ENCODE measurements around the gene MTG1.

MTG1 gene

GRCh38 chr10:133394064-133394663, at the start of gene MTG1:
MTG1 (plus strand) TSS chr10:133394157; CDS start chr10:133394221, 64 bp downstream.
- DNase-seq: peak; percentile 98

- DNase-seq: no peak
Observed at GRCh38 chr10:133344236-133344635, 49.7 kb upstream of the MTG1 start.

- DNase-seq: no peak
Observed at GRCh38 chr10:133346413-133346812, 47.5 kb upstream of the MTG1 start.

- DNase-seq: no peak
Observed at GRCh38 chr10:133347710-133348517, 46.0 kb upstream of the MTG1 start.

GRCh38 chr10:133349160-133349568, 44.8 kb upstream of the MTG1 start:
- DNase-seq: no peak

GRCh38 chr10:133349577-133350011, 44.4 kb upstream of the MTG1 start:
- DNase-seq: no peak

- DNase-seq: no peak
Observed at GRCh38 chr10:133350283-133350949, 43.5 kb upstream of the MTG1 start.

GRCh38 chr10:133350950-133351329, 43.0 kb upstream of the MTG1 start:
- DNase-seq: no peak

- DNase-seq: no peak
Observed at GRCh38 chr10:133351408-133352318, 42.3 kb upstream of the MTG1 start.

- no peak for DNase-seq
Observed at GRCh38 chr10:133353202-133353959, 40.6 kb upstream of the MTG1 start.

- DNase-seq: no peak
Observed at GRCh38 chr10:133353988-133354605, 39.9 kb upstream of the MTG1 start.

GRCh38 chr10:133354672-133355240, 39.2 kb upstream of the MTG1 start:
- no peak for DNase-seq

GRCh38 chr10:133355266-133355665, 38.7 kb upstream of the MTG1 start:
- DNase-seq: no peak

- no peak for DNase-seq
Observed at GRCh38 chr10:133355991-133356390, 38.0 kb upstream of the MTG1 start.

GRCh38 chr10:133356549-133357284, 37.2 kb upstream of the MTG1 start:
- no peak for DNase-seq

- peak; percentile 76 for DNase-seq
Observed at GRCh38 chr10:133357285-133358161, 36.4 kb upstream of the MTG1 start, which contains the start of gene FUOM. FUOM (minus strand) TSS chr10:133358019; CDS start chr10:133358007, 12 bp downstream.

GRCh38 chr10:133358162-133358924, 35.6 kb upstream of the MTG1 start:
- no peak for DNase-seq

- no peak for DNase-seq
Observed at GRCh38 chr10:133358925-133359310, 35.0 kb upstream of the MTG1 start.

Data from activated CD4-positive, CD25-positive, alpha-beta regulatory T cell treated with anti-CD3 and anti-CD28 coated beads, Interleukin-2, amount 50 U/mL, for 72 hours (primary cell).